Activated CD8-positive, alpha-beta memory T cell treated with anti-CD3 and anti-CD28 coated beads, Interleukin-2, amount 50 U/mL, for 4 hours (primary cell): ENCODE data around the gene UGGT1.

Source experiments
- DNase-seq: peaks from one replicate; pipeline ENCODE4 v3.0.0-alpha.2; 2020

UGGT1 gene, protein sequence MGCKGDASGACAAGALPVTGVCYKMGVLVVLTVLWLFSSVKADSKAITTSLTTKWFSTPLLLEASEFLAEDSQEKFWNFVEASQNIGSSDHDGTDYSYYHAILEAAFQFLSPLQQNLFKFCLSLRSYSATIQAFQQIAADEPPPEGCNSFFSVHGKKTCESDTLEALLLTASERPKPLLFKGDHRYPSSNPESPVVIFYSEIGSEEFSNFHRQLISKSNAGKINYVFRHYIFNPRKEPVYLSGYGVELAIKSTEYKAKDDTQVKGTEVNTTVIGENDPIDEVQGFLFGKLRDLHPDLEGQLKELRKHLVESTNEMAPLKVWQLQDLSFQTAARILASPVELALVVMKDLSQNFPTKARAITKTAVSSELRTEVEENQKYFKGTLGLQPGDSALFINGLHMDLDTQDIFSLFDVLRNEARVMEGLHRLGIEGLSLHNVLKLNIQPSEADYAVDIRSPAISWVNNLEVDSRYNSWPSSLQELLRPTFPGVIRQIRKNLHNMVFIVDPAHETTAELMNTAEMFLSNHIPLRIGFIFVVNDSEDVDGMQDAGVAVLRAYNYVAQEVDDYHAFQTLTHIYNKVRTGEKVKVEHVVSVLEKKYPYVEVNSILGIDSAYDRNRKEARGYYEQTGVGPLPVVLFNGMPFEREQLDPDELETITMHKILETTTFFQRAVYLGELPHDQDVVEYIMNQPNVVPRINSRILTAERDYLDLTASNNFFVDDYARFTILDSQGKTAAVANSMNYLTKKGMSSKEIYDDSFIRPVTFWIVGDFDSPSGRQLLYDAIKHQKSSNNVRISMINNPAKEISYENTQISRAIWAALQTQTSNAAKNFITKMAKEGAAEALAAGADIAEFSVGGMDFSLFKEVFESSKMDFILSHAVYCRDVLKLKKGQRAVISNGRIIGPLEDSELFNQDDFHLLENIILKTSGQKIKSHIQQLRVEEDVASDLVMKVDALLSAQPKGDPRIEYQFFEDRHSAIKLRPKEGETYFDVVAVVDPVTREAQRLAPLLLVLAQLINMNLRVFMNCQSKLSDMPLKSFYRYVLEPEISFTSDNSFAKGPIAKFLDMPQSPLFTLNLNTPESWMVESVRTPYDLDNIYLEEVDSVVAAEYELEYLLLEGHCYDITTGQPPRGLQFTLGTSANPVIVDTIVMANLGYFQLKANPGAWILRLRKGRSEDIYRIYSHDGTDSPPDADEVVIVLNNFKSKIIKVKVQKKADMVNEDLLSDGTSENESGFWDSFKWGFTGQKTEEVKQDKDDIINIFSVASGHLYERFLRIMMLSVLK (N-terminal part only)

GRCh38 chr2:128090945-128091725, at the start of gene UGGT1:
Gene UGGT1, plus strand, starts transcription at chr2:128091200. Its CDS starts 158 bp downstream, at chr2:128091358.
- DNase-seq, result peak; percentile 91

DNA sequence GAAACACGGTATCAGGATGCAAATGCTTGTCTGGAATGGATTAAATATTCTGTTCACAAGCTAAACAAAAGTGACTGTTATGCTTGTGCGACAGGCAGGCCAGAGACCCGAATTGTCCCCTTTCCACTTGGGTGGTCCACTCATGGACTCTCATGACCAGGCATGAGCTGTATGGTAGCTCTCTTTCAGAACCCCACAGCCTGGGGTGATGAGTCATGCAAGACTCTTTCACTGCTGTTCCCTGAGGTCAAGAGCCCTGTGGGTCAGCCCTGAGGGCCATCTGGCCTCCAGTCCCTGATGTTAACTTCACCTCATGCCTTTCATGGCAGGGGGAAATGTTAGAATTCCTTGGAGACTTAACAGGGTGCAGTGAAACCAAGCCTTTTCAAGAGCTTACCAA, 49.4 kb upstream of the UGGT1 start:
- DNase-seq, result no peak

DNA sequence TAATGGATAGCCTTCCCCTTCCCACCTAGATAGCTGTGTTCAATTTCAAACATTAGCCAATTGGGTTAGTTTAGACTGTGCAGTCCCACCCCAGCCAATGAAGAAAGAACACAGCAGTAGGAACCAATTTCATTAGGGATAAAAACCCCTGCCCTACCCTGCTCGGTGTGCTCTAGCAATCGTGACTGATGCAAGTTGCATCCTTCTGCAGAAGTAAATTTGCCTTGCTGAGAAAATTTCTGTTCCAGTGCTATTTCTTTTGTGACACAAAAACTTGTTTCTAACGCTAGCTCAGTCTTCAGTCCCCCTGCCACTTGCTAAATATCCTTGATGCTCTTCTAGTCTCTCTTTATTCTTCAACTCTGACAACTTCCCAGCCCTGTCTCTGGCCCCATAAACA, 48.0 kb upstream of the UGGT1 start:
- no peak for DNase-seq

GRCh38 chr2:128053331-128053730, 37.7 kb upstream of the UGGT1 start:
- DNase-seq, result no peak

- DNase-seq, result no peak
Observed at GRCh38 chr2:128054104-128054885, 36.7 kb upstream of the UGGT1 start.

DNA sequence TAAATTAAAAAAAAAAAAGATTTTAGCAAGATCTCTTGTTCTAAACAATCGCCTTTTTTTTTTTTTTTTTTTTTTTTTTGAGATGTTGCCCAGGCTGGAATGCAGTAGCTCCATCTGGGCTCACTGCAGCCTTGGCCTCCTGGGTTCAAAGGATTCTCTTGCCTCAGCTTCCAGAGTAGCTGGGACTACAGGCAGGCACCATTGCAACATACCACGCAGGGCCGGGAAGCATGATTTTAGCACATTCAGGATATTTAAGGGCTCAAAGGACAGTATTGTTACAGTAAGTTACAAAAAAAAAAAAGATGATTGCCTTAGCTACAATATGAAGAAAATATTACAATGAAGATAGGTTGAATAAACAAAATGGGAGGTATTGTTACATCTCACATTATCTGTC, 33.7 kb upstream of the UGGT1 start:
- DNase-seq, result no peak

DNA sequence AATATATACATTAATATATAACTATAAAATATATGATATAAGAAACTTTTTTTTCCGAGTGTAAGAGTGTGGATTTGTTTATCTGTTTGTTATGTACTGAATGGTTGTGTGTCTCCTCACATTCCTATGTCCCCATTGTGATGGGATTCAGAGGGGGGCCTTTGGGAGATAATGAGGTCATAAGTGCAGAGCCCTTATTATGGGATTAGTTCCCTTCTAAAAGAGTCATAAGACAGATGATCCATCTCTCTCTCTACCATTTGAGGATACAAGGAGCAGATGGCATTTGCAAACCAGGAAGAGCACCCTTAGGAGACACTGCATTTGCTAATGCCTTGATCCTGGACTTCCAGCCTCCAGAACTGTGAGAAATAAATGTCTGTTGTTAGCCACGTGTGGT, 32.9 kb upstream of the UGGT1 start:
- DNase-seq, result no peak

GRCh38 chr2:128062571-128062970, 28.4 kb upstream of the UGGT1 start:
- DNase-seq, result no peak

DNA sequence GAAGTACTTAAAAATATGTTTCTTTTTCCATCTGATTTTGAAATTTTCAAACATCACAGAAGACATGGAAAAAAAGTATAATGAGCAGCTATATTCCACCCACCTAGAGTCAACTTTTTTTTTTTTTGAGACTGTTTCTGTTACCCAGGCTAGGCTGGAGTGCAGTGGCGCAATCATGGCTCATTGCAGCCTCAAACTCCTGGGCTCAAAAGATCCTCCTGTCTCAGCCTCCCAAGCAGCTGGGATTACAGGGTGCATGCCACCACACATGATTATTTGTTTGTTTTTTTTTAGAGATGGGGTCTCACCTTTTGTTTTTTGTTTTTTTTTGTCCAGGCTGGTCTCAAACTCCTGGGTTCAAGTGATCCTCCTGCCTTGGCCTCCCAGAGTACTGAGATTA, 26.6 kb upstream of the UGGT1 start:
- DNase-seq, result no peak

- no peak for DNase-seq
Observed at GRCh38 chr2:128069769-128070168, 21.2 kb upstream of the UGGT1 start.

GRCh38 chr2:128073278-128073677, 17.7 kb upstream of the UGGT1 start:
- no peak for DNase-seq

GRCh38 chr2:128076461-128077106, 14.4 kb upstream of the UGGT1 start:
- DNase-seq, result no peak

- no peak for DNase-seq
Observed at GRCh38 chr2:128084757-128085156, 6.2 kb upstream of the UGGT1 start.

DNA sequence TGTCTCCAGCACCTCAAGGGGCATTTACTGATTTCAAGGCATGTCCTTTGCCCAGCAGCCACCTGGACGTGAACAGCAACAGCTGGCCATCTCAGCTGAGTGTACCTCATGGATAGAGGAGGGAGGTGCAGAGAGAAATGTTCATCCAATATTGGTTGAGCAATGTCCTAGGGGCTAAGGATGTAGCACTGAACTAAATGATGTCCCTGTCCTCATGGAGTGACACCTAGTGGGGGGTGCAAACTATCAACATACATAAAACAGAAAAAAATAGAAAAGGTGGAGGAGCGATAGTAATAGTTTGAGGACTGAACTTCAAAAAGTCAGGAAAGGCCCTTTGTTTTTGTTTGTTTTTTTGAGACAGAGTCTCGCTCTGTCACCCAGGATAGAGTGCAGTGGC, 4.8 kb upstream of the UGGT1 start:
- no peak for DNase-seq

- no peak for DNase-seq
Observed at GRCh38 chr2:128090575-128090944, 440 bp upstream of the UGGT1 start.

DNA sequence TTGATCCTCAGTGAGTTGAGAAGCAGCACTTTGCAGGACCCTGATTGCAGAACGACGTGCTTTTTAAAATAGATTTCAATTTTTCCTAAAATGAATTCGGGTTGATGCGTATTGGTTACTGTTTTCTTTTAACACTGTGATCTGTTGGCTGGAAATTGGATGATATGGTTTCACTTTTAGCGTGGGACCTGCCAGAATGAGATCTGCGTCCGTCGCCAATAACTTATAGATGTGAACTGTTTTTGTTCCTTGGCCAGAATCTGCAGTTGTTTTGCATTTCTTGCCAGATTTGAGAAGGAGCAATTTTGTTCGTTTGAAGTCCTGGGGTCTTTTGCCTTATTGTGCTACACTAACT, 703 bp downstream of the UGGT1 start:
- DNase-seq, result no peak

DNA sequence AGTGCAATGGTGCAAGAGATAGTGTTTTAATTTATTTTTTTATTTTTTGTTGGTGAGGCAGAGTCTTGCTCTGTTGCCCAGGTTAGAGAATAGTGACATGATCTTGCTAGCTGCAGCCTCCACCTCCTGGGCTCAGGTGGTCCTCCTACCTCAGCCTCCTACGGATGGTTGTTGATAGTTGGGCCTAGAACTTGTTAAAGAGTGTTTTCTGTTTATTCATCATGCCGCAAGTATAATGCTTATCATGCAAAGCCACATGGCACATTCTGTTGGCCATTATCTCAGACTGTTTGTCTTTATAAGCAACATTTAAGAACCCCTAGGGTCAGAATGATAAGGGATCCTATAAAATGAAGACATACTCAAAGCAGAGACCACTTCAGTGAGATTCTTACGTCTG, 1.7 kb downstream of the UGGT1 start:
- no peak for DNase-seq

DNA sequence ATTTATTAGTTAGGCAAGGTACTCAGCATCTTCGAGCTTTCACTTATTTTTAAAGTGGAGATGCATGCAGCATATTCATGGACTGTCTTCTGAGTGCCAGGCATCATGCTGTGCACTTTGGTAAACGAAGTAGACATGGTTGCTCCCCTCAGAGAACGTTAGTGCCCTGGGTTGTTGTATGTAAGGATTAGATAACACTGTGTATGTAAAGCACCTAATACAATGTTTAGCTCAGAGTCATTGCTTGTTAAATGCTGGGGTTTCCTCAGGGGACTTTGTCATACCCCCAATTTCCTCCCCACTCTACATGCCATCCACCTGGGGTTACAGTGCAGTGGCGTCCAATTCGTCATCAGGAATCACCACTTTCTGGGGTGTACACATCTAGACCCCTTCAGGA, 2.8 kb downstream of the UGGT1 start:
- no peak for DNase-seq

- DNase-seq, result no peak
Observed at GRCh38 chr2:128095201-128095600, 4.2 kb downstream of the UGGT1 start.

GRCh38 chr2:128103407-128103806, 12.4 kb downstream of the UGGT1 start:
- no peak for DNase-seq

DNA sequence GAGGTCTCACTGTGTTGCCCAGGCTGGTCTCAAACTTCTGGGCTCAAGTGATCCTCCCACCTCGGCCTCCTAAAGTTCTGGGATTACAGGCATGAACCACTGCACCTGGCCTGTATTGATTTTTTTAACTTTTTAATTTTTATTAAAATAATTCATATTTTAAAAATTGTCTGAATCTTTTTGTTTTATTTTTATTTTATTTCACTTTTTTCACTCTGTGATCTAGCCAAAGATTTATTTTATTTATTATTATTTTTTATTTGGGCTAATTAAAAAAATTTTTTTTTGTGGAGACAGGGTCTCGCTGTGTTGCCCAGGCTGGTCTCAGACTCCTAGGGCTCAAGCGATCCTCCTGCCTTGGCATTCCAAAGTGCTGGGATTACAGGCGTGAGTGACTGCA, 14.1 kb downstream of the UGGT1 start:
- DNase-seq, result no peak
